NCI-H1048 (cell line): ENCODE measurements around the gene MACF1.

Experiments used
- DNase-seq: peaks from one replicate; lab custom pipeline; 2025; lab: John Stamatoyannopoulos, UW

MACF1 gene

DNA sequence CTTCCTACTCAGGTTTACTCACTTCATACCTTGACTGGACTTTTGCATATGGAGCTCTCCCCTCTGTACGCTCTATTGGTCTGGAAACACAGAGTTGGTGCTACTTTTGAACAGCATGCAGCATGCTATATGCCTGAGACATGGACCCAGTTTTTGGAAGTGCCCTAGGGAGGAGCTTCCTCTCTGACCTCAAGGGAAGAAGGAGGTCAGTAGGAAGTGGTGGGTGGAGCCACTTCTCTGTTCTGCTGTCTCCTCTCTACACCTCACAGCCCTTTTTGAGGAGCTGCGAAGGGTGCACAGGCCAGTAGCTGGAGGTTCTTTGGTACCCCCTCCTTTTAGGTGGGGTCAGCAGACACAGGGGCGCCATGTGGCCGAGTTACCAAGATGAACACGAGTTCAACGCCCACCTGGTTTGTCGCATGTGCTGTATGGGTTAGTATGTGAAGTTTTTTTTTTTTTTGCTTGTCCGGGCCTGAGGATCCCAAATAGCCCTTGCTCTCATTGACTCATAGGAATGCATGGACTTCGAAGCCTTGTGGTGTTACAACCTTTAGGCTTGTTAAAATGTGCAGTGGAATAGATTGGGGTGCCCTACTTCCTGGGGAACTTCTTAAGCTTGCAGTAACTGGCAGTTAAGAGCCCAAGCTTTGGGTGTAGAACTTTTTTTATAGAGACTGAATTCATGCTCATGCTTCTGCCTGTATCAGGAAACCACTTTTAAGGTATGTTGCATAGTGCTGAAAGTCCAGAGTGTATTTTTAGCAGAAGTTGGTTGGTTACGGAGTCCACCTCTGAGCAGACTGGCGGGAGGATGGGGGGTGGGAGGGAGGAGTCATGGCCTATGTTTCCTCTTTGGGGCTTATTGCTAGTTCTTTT, 10.7 kb downstream of the MACF1 start:
- no peak for DNase-seq

DNA sequence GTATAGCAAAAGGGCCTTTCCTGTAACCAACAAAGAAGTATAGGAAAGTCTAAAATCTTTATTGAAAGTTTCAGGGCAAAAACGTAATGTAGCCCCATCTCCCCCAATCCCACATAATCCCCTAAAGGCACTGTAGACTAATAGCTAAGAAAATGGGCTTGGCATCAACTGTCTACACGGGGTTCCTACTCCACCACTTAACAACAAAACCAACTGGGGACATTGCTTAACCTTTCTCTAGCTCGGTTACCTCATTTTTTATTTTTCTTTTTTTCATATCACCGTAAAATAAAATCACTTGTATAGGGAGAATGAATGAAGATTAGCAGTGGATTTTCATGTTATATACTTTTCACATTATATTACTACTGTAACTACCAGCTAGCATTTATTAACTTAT, 12.3 kb downstream of the MACF1 start:
- no peak for DNase-seq

DNA sequence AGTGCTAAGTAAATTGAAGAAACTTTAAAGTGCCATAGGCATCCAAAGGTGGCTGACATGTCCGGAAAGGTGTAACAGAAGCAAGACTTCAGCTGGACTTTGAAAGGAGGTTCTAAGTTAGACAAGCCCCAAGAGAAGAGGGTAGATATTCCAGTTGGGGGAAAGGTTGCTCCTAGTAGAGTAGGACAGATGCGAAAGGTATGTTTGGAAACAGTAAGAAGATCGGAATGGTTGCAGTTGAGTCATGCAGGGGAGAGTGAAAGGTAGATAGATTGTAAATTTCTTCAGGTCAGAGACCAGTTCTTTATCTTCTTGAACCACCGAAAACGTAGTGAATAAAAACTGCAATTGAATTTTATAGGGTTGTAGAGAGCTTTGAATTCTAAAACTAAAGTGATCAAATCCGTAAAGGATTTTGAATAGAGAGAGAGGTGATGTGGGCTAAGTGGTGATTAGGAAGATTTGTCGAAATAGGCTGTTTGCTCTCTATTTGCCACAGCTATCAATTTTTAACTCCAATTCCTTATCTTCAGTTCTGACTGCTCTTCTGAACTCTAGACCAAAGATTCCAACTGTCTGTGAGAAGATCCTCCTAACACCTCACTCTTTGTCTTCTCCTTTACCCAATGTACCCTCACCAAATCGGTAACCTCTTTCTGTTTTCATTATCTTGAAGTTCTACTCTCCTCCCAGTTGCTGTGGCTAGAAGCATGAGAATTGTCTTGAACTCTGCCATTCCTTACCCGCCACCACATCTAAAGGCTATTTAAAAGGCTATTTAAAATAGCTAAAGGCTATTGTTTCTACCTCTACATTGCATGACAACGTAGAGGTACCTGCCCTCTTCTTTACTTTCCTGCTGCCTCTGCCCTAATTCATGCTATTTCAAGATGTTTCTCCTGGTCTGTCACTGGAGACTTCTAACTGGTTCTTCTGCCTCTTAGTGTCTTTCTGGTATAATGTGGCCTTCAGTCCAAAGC, 16.7 kb downstream of the MACF1 start:
- no peak for DNase-seq

DNA sequence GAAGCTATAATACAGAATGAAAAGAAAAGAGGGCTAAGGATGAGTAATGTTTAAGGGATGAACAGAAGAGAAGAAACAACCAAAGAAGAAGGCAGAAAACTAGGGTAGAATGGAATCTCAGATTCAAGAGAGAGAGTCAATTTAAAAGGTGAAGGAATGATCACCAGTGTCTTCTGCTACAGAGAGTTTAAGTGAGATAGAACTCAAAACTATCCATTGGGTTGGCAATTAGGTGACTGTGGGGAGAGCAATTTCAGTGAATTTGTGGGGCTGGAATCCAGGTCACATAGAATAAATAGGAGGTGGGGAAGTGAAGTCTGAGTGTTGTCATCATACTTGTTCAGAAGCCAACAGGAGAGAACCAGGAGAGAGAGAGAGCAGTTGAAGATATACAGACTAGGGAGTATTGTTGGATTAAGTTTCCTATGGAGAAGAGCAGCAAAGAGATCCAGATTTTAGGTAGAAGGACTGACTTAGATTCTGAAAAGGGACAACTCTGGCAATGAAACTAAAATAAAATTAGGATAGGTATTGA, 19.9 kb downstream of the MACF1 start:
- no peak for DNase-seq

DNA sequence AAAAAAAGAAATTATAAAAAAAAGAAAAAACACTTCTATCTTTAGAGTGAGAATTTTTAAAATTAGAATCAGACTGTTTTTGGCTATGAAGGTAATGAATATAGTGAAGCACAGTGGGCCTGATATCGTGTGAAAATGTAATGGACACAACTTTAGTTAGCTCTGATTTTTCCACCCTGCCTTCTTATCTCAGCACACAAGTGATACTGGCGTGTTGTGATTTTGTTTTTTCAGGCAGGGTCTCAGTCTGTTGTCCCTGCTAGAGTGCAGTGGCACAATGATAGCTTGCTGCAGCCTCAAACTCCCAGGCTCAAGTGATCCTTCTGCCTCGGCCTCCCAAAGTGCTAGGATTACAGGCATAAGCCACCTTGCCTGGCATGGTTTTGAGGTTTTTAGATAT, 22.3 kb downstream of the MACF1 start:
- DNase-seq: no peak

DNA sequence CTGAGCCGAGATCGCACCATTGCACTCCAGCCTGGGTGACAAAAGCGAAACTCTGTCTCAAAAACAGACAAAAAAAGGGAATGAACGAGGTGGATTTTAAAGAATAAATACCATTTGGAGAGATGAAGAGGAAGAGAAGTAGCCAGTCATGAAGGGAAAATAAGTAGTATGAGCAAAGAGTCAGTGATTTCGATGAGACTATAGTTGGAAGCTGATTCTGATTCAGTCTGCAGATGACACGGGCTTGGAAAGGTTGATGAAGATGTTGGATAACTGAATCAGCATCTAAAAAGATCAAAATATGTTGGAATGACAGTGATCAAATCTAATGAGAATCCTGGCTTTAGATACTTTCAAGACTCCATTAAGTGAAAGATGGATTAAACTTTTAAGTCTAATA, 23.8 kb downstream of the MACF1 start:
- DNase-seq: no peak

DNA sequence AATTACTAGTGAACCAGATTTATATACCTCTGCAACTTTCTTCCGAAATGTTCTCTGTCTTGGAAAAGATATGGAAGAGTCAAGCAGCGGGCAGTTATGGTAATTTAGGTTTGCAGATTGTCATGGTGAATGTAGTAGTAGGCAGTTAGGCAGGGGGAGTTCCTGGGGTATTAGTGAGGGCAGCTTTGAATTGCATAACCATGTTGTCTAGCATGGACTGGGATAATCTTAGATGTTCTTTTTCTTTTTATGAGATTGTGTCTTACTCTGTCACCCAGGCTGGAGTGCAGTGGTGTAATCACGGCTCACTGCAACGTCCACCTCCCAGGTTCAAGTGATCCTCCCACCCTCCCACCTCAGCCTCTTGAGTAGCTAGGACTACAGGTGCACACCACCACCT, 25.0 kb downstream of the MACF1 start:
- DNase-seq: no peak

DNA sequence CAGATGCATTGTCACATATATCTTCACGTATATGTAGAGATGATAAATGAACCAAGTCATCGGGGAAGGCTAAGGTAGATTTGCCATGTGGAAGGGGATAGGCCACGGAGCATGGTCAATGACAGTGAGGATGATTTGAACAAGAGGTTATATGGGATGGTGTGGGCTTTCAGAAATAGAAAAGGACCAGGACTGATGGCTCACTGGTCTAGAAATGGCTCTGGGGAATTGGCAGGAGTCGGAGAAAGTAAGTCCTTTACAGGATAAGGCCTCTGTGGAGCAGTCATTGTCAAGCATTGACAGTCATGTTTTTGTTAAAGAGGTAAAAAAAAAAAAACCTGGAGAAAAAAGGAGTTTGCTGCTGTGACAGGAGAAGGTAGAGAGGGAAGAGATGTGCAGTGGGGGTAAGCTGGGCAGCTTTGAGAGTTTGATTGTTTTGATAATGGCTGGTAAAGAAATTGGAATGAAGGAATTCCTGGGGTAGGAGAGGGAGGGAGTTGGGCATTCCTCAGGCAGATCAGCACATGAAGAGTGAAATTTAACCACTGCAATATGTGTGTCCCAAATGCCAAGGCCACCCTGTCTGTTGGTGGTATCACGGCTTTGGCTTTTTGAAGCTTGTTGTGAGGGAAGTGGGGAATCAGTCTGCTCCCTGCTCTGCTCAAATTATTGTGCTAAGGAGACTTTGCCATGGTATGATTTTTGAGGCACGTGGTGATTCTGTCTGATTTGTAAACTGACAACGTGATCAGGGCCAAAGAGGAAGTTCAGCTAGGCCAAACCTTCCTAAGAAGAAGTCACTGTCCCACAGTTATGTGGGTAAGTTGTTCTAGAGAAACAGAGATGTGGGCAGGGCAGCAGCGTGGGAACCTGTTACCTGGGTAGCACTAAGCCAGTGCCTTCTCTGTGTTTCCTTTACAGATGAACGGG, 26.0 kb downstream of the MACF1 start:
- no peak for DNase-seq

DNA sequence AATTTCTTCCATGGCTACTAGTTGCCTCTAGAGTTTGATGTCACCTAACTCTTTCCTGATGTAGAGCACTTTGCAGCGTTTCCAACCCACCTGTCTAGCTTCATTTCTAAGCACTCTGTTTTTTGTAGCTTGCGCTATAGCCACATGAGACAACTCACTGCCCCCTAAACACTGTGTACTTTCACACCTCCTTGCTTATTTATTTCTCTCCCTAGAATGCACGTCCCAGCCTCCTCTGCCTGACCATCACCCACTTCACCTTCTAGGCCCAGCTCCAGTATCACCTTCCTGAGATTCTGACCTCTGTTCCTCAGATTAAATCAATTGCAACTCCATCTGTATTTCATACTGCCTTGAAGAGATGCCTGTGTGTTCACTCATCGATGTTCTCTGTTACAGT, 32.5 kb downstream of the MACF1 start:
- DNase-seq: no peak

DNA sequence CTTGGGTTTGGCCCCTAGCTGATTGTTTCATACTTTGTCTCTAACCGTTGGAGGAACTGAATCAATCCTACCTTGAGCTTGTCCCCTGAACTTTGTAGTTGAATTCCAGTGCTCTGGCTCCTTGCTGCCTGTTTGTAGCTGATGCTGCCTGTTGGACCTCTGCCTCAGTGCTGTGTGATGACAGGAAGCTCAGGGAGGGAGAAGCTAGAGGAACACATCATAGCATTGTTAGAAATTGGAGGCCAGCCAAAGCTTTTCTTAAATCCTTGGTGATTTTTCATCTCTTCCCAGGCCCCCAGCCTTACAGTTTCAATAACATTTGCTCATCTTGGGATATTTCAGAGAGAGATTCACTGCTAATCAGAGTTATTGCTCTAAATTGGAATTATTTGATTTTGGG, 34.0 kb downstream of the MACF1 start:
- DNase-seq: no peak

DNA sequence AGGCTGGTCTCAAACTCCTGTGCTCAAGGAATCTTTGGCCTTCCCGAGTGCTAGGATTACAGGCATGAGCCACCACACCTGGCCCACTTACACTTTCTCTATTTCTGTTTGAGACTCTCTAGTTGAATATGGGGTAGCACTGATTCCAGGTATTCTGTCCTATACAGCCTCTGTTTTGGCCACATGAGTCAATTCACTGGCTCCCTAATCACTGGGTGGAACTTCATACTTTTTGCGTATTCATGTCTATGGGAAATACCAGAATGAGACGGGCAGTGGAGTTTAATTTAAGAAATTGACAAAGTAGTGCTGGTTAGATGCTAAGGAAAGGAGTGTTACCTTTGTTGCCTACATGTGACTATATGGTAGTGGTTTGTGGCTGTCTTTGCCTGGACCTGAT, 35.5 kb downstream of the MACF1 start:
- no peak for DNase-seq

DNA sequence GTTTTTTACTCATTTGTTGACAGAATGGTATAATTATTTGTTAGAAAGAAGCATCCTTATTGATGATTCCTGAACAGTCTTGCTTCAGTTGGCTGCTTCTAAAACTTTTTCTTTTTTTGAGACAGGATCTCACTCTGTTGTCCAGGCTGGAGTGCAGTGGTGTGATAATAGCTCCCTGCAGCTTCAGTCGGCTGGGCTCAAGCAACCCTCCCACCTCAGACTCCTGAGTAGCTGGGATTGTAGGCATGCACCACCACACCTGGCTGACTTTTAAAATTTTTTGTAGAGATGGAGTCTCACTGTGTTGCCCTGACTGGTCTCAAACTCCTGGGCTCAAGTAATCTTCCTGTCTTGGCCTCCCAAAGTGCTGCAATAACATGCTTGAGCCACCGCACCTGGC, 38.8 kb downstream of the MACF1 start:
- no peak for DNase-seq

DNA sequence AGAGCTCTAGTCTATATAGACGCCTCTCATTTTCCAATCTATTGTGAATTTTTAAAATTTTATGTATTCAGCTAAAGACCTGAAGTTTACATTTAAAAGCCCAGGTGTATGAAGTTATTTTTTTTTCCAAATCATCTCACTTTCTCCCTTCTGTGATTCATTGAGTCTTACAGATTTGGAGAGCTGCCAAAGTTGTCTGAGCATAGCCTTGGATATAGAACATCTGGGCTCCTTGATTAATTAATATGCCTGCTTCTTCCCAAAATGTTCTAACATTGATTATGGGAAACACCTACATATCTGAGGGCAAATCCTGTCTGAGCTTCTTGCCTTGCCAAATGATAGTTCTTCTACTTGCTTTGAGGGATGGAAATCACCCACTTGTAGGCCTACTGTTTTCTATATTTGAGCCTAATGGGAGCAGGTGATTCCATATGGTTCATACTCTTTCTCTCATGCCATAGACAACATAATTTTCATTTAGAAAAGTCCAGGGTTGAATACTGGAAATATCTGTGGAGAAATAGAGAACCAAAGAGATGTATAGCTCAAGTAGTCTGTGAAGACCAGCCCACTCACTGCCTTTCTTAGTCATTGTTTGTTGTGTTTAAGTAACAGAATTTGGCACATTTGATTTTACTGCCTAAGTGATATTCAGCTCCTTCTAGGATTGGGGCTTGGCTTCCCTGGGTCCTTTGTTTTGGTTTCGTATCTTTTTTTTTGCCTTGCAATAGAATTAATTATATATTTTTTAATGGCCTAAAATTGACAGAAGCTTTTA, 46.2 kb downstream of the MACF1 start:
- DNase-seq: no peak

DNA sequence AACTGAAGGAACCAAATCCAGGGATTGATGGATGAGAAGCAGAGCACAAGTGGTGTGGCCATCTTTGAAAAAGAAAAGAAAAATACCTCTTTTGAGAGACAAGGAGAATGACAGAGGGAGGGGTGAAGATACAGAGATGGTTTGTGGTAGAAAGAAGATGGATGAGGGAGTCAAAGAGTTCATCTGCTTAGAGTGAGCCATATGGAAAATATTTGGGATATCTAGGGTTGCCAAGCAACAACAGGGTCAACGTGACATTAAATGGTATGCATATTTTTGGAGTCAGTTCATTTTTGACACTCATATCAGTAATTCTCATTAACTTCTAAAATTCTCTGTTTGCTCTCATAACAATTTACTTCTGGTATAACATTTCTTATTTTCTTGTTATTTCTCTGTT, 50.7 kb downstream of the MACF1 start:
- no peak for DNase-seq

DNA sequence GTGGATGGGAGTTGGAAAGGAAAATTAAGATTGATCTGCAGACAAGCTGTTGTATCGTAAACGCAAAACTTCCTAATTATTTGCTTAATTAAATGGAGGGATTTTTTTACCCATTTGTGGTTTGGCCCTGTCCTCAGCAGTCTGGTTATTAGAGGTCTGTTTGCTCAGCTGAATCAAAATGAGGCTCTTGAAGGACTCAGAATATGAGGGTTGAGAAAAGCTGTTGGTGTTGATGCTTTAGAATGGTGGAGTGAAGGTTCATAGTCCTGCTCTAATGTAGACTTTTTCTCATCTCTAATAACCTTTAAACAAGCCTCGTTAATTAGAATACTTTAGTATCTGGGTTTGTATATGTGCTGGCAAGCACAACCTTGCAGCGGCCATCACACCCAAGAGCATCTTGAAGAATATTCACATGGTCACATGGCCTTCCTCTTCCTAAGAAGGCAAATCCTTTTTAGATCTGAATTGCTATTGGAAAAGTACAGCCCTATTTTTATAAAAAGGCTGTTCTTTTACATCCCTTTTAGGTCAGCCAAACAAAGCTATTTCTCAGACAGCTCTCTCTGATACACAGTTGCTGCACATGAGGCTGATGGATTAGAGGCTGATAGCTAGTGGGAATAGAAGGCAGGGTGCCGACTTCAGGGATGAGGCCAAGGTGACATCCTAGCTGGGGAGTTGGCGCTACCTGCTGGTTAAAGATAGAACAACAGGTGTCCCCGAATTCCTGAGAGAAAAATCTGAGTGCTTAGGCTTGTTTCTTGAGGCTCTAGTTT, 53.8 kb downstream of the MACF1 start:
- DNase-seq: no peak

DNA sequence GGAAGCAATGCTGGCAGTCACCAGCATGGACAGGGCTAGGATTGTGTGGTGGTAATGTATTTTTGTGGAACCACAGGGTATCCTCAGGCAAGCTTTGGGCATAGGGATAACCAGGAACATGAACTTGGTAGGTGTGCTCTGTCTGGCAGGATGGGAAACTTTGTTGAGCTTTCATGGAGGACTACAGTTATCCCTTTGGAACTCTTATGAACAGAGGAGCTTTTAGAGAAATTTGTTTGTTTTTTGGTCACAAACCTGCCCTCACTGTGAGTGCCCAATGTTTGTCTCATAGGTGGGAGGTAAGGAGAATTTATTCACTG, 54.4 kb downstream of the MACF1 start:
- DNase-seq: no peak

DNA sequence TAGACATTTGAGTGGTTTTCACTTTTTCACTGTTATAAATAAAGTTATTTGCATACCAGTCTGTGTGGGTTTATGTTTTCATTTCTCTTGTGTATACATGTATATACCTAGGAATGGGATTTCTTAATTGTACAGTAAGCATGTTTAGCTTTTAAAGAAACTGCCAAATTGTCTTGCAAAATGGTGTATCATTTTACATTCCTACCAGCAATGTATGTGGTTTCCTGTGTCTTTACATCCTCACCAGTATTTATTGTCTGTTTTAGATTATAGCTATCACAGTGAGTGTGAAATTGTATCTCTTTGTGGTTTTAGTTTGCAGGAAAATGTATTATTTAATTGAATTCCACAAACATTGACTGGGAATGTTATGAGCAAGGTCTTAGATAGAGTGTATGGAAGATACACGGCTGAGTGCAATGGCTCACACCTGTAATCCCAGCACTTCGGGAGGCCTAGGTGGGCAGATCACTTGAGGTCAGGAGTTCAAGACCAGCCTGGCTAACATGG, 57.3 kb downstream of the MACF1 start:
- no peak for DNase-seq

DNA sequence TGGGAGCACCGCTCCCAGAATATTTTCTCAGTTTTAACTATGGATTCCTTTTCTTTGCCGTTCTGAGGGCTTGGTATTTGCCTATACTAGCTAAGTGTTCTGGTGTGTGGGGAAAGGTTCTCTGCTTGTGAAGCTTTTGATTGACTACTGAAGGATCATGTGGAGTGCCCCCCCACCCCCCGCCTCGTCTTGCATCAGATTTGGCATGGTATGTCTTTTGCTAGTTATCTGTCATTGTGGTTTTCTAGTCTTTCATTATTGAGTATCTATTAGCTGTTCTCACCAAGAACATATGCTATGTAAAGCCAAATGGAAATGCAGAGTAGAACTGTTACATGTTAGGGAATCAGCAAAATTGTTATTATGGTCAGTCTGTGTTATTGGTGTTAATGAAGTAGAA, 58.3 kb downstream of the MACF1 start:
- no peak for DNase-seq

DNA sequence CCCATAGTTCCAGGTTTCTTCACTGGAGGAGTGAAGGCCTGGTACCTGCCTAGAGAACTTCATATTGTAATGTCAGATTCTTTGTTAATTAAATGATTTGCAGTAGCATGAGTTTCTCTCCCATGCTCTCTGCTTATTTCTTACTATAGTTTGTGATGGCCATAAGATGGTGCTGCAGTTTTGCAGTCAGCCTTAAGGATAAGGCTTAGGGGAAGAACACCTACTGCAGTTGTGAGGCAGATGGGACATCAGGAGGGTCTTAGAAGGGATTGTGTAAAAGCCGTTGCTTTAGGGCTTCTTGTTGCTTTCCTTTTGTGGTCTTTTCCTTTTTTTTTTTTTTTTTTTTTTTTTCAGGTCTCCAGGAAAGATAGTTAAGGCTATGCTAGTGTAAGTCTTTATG, 61.8 kb downstream of the MACF1 start:
- DNase-seq: no peak

DNA sequence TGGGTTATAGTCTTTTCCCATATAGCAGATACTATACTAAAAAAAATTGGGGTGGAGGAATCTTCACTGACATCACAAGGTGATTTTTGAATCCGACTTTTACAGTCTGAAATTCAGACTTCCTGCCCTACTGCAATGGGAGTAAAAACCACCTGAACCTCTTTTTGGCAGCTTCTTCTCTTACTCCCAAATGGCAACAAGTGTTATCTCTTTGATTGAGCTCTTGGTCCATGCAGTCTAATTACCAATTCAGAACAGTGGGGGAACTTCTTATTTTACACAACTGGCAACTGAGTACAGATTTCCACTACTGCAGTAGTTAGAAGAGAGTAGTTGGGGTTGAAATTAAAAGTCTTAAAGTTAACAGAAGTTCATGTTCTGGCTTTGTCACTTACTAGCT, 62.3 kb downstream of the MACF1 start:
- no peak for DNase-seq
